DMS153 (cell line): Measurements from ENCODE around the gene XRCC4.
"Not testable (repeated sequence)": the region's sequence is repeated elsewhere in the genome, so short reads cannot be mapped to it uniquely, and the experiment has no call there.

ENCODE experiments used
- DNase-seq: peaks from one replicate; lab custom pipeline; 2025; lab: John Stamatoyannopoulos, UW

The XRCC4 gene

GRCh38 chr5:83353774-83354173 is 276.4 kb downstream of the XRCC4 start:
- DNase-seq: no peak

- no peak for DNase-seq
Observed at GRCh38 chr5:83354958-83355357, 277.6 kb downstream of the XRCC4 start.

GRCh38 chr5:83355482-83356014 is 278.2 kb downstream of the XRCC4 start:
- not testable (repeated sequence) for DNase-seq

- no peak for DNase-seq
Observed at GRCh38 chr5:83357621-83358231, 280.4 kb downstream of the XRCC4 start.

- no peak for DNase-seq
Observed at GRCh38 chr5:83360573-83360972, 283.2 kb downstream of the XRCC4 start.

- no peak for DNase-seq
Observed at GRCh38 chr5:83362526-83362925, 285.2 kb downstream of the XRCC4 start.

GRCh38 chr5:83363111-83363885 is 286.0 kb downstream of the XRCC4 start:
- no peak for DNase-seq

- no peak for DNase-seq
Observed at GRCh38 chr5:83363886-83364275, 286.5 kb downstream of the XRCC4 start.

- no peak for DNase-seq
Observed at GRCh38 chr5:83364312-83365299, 287.3 kb downstream of the XRCC4 start.

GRCh38 chr5:83368319-83368718 is 291.0 kb downstream of the XRCC4 start:
- DNase-seq: no peak

GRCh38 chr5:83368835-83369234 is 291.5 kb downstream of the XRCC4 start:
- DNase-seq: no peak

- DNase-seq: no peak
Observed at GRCh38 chr5:83370957-83371356, 293.6 kb downstream of the XRCC4 start.

- no peak for DNase-seq
Observed at GRCh38 chr5:83371726-83372125, 294.4 kb downstream of the XRCC4 start.

GRCh38 chr5:83374547-83374946 is 297.2 kb downstream of the XRCC4 start:
- no peak for DNase-seq

GRCh38 chr5:83375049-83375745 is 297.9 kb downstream of the XRCC4 start:
- DNase-seq: no peak

- no peak for DNase-seq
Observed at GRCh38 chr5:83376461-83376860, 299.1 kb downstream of the XRCC4 start.

- DNase-seq: no peak
Observed at GRCh38 chr5:83377131-83377865, 300.0 kb downstream of the XRCC4 start.

GRCh38 chr5:83378624-83379289 is 301.4 kb downstream of the XRCC4 start:
- DNase-seq: no peak

- DNase-seq: no peak
Observed at GRCh38 chr5:83385812-83386211, 308.5 kb downstream of the XRCC4 start.

- DNase-seq: no peak
Observed at GRCh38 chr5:83387041-83387440, 309.7 kb downstream of the XRCC4 start.
